ENCODE results near the gene SOS2.

Gene SOS2

GRCh38 chr14:50215416-50215815, 16.0 kb downstream of the SOS2 start:
- H3K79me2 ChIP-seq (ENCODE audit: control insufficient read depth, low read length), result peaks cover 34% of the 10 kb centered on the region
- no peaks in the 10 kb centered on the region for H4K20me1 ChIP-seq (ENCODE audit: control insufficient read depth, insufficient read depth, low read depth, low read length)
- H3K9me2 ChIP-seq (replicated peaks; ENCODE audit: control insufficient read depth, low read length), result no peaks in the 10 kb centered on the region

DNA sequence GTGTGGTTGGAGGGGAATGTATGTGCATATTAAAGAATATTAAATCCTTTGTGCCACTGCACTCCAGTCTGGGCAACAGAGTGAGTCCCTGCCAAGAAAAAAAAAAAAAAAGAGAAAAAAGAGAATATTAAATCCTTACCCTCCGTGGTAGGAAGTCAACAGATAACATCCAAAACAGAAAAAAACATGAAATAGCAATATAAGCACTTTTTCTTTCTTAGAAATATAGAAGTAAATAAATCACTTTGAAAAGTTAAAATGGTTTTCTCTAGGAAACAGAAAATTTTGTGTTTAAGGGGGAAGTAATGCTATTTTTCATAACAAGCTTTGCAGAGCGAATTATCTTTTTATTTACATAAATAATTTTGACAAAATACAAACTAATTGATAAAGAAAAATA, 17.6 kb downstream of the SOS2 start:
- Histone ChIP-seq H3K4me1 (ENCODE audit: control insufficient read depth, low read length) (peaks cover 4% of the 10 kb centered on the region; the same call in 1 of the 2 replicates), H3K27ac (ENCODE audit: low read depth, low read length) (no peak overlapping the region), H3F3A (ENCODE audit: control insufficient read depth, insufficient read depth) (no peaks in the 10 kb centered on the region), H3K4me2 (ENCODE audit: low read length) (no peak overlapping the region), H3K9me2 (replicated peaks; ENCODE audit: control insufficient read depth, low read length) (no peaks in the 10 kb centered on the region), H3K9me3 (ENCODE audit: control insufficient read depth, insufficient read depth, low read length) (no peaks in the 10 kb centered on the region), H3K79me2 (ENCODE audit: control insufficient read depth, low read length) (peaks cover 22% of the 10 kb centered on the region), H3K4me3 (ENCODE audit: low read length) (no peak overlapping the region), H3K27me3 (ENCODE audit: control insufficient read depth, low read length) (no peaks in the 10 kb centered on the region), H3K36me3 (ENCODE audit: control insufficient read depth, low read length) (no peaks in the 10 kb centered on the region), H4K20me1 (ENCODE audit: control insufficient read depth, insufficient read depth, low read depth, low read length) (no peaks in the 10 kb centered on the region)
- TF ChIP-seq CTCF (IDR thresholded peaks at IDR 0.05; ENCODE audit: low read depth, low read length, poor library complexity, severe bottlenecking) (no peak), EZH2phosphoT487 (IDR thresholded peaks at IDR 0.05; ENCODE audit: borderline replicate concordance, low read length) (no peak)

More at GRCh38 chr14:50215416-50215815, 16.0 kb downstream of the SOS2 start:
- no peak for TF ChIP-seq CTCF (IDR thresholded peaks at IDR 0.05; ENCODE audit: low read depth, low read length, poor library complexity, severe bottlenecking)
- TF ChIP-seq EZH2phosphoT487 (IDR thresholded peaks at IDR 0.05; ENCODE audit: borderline replicate concordance, low read length), result no peak
- Histone ChIP-seq H3K4me3 (ENCODE audit: low read length) (no peak overlapping the region), H3K27ac (ENCODE audit: low read depth, low read length) (no peak overlapping the region), H3K27me3 (ENCODE audit: control insufficient read depth, low read length) (no peaks in the 10 kb centered on the region), H3K4me1 (ENCODE audit: control insufficient read depth, low read length) (peaks cover 6% of the 10 kb centered on the region; the same call in 1 of the 2 replicates), H3K9me3 (ENCODE audit: control insufficient read depth, insufficient read depth, low read length) (no peaks in the 10 kb centered on the region), H3F3A (ENCODE audit: control insufficient read depth, insufficient read depth) (no peaks in the 10 kb centered on the region), H3K4me2 (ENCODE audit: low read length) (no peak overlapping the region), H3K36me3 (ENCODE audit: control insufficient read depth, low read length) (no peaks in the 10 kb centered on the region)

- Histone ChIP-seq H3K9me2 (replicated peaks; ENCODE audit: control insufficient read depth, low read length) (no peaks in the 10 kb centered on the region), H3K4me2 (ENCODE audit: low read length) (no peak overlapping the region), H3K4me3 (ENCODE audit: low read length) (no peak overlapping the region), H3K79me2 (ENCODE audit: control insufficient read depth, low read length) (peaks cover 14% of the 10 kb centered on the region), H3K27me3 (ENCODE audit: control insufficient read depth, low read length) (no peaks in the 10 kb centered on the region), H4K20me1 (ENCODE audit: control insufficient read depth, insufficient read depth, low read depth, low read length) (no peaks in the 10 kb centered on the region), H3K36me3 (ENCODE audit: control insufficient read depth, low read length) (no peaks in the 10 kb centered on the region), H3F3A (ENCODE audit: control insufficient read depth, insufficient read depth) (no peaks in the 10 kb centered on the region), H3K9me3 (ENCODE audit: control insufficient read depth, insufficient read depth, low read length) (no peaks in the 10 kb centered on the region), H3K4me1 (ENCODE audit: control insufficient read depth, low read length) (no peaks in the 10 kb centered on the region), H3K27ac (ENCODE audit: low read depth, low read length) (no peak overlapping the region)
- TF ChIP-seq EZH2phosphoT487 (IDR thresholded peaks at IDR 0.05; ENCODE audit: borderline replicate concordance, low read length), result no peak
- TF ChIP-seq CTCF (IDR thresholded peaks at IDR 0.05; ENCODE audit: low read depth, low read length, poor library complexity, severe bottlenecking), result no peak
Measured at GRCh38 chr14:50212726-50213125, 18.7 kb downstream of the SOS2 start.
